ENCODE data around the gene IRF9.

Gene IRF9

DNA sequence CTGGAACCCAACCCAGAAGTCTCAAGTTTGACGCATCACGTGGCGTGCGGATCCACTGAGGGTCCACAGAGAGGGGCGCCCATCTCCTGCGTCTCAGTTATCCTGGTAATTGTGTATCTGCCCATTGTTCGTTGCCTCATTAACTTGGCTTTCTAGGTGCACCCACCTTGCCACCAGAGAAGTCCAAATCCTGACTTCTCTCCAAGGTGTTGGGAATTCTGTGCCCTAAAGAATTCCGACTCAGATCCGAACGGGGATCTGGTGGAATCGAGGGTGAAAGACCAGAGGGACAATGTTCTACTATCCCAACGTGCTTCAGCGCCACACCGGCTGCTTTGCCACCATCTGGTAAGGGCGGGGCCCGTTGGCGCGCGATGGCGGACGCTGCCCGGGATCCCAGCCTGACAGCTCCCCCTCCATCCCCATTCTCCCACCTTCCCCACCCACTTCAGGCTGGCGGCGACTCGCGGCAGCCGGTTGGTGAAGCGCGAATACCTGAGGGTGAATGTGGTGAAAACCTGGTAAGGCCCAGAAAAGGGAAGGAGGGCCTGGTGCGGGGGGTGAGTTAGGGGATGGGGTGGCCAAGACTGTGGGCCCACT, 11.3 kb downstream of the IRF9 start:
- TF ChIP-seq, protein P1, sequence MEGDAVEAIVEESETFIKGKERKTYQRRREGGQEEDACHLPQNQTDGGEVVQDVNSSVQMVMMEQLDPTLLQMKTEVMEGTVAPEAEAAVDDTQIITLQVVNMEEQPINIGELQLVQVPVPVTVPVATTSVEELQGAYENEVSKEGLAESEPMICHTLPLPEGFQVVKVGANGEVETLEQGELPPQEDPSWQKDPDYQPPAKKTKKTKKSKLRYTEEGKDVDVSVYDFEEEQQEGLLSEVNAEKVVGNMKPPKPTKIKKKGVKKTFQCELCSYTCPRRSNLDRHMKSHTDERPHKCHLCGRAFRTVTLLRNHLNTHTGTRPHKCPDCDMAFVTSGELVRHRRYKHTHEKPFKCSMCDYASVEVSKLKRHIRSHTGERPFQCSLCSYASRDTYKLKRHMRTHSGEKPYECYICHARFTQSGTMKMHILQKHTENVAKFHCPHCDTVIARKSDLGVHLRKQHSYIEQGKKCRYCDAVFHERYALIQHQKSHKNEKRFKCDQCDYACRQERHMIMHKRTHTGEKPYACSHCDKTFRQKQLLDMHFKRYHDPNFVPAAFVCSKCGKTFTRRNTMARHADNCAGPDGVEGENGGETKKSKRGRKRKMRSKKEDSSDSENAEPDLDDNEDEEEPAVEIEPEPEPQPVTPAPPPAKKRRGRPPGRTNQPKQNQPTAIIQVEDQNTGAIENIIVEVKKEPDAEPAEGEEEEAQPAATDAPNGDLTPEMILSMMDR (IDR thresholded peaks at IDR 0.05) = no peak
- peaks cover 14% of the 10 kb centered on the region for H3K27me3 Mint-ChIP-seq (ENCODE audit: low read depth, poor library complexity)
- peaks cover 41% of the 10 kb centered on the region for H3K36me3 Mint-ChIP-seq (ENCODE audit: low read depth)
- H3K4me1 Mint-ChIP-seq = peaks cover 39% of the 10 kb centered on the region
- H3K4me3 Mint-ChIP-seq = peak overlapping the region; percentile 84
- no peak for DNase-seq
- H3K9me3 Mint-ChIP-seq = no peaks in the 10 kb centered on the region
- no peak overlapping the region for H3K27ac Mint-ChIP-seq

DNA sequence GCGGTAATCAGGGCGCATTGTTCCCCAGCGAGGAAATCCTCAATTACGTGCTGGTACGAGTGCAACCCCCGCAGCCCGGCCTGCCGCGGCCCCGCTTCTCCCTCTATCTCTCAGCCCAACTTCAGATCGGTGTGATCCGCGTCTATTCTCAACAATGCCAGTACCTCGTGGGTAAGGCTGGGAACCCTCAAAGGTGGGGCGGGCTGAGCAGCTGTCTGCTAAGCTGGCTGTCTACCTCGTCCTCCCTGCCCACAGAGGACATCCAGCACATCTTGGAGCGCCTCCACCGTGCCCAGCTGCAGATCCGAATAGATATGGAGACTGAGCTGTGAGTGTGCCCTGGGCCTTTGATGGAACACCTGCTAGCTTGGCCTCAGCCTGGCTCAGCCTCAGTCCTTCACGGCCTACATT, 11.8 kb downstream of the IRF9 start:
- Mint-ChIP-seq H3K27ac (no peak overlapping the region), H3K36me3 (ENCODE audit: low read depth) (peaks cover 39% of the 10 kb centered on the region), H3K4me3 (peak overlapping the region; percentile 84), H3K4me1 (peaks cover 39% of the 10 kb centered on the region), H3K27me3 (ENCODE audit: low read depth, poor library complexity) (peaks cover 14% of the 10 kb centered on the region), H3K9me3 (no peaks in the 10 kb centered on the region)
- no peak for DNase-seq
- TF ChIP-seq, protein P1 (IDR thresholded peaks at IDR 0.05) = no peak

DNA sequence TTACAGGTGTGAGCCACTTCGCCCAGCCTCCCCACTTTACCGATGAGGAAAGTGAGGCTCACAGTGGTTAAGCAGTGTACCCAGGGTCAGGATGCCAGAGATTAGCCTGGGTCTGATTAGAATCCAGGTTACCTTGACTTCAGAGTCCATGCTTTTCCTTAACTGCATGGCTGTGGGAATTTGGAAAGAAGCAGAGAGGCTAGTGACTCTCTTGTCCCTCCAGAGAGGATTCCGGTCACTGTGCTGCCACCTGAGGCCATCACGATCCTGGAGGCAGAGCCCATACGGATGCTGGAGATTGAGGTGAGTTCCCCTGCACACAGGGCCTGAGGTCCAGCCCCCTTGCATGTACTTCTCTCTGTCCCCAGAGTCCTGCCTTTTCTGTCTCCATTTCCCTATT, 15.5 kb downstream of the IRF9 start:
- H3K36me3 Mint-ChIP-seq (ENCODE audit: low read depth) = peaks cover 42% of the 10 kb centered on the region
- peaks cover 35% of the 10 kb centered on the region for H3K4me1 Mint-ChIP-seq
- TF ChIP-seq, protein P1 (IDR thresholded peaks at IDR 0.05) = no peak
- no peak for DNase-seq
- H3K27ac Mint-ChIP-seq = peak overlapping the region; percentile 90
- H3K27me3 Mint-ChIP-seq (ENCODE audit: low read depth, poor library complexity) = peaks cover 7% of the 10 kb centered on the region
- H3K4me3 Mint-ChIP-seq = no peak overlapping the region
- H3K9me3 Mint-ChIP-seq = no peaks in the 10 kb centered on the region

DNA sequence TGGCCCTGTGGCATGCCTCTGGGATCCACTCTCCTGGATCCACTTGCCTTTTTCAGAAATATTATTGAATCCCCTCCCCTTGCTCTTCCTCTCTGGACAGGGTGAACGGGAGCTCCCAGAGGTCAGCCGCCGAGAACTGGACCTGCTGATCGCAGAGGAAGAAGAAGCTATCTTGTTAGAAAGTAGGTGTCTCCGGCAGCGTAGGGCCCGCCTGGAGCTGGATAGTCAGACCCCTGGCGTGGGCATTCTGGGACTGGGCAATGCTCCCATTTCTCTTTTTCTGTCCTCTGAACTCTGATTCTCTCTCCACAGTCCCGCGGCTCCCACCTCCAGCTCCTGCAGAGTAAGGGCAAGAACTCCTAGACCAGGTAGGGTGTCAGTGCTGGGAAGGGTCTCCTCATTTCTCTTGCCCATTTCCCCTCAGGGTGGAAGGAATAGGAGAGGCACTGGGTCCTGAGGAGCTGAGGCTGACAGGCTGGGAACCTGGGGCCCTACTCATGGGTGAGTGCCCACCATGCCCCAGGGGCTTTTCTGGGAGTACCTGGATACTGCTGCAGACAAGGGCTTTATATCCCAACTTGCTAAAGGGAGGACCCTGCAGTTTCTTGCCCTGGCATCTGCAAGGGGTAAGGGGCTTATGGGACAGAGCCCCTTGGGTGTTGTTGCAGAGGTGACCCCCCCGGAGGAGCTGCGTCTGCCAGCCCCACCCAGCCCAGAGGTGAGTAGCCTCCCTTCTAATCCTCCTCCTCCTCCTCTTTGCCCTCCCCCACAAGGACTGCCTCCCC, 16.2 kb downstream of the IRF9 start:
- Mint-ChIP-seq H3K9me3 (no peaks in the 10 kb centered on the region), H3K27ac (peak overlapping the region; percentile 90), H3K27me3 (ENCODE audit: low read depth, poor library complexity) (peaks cover 5% of the 10 kb centered on the region), H3K36me3 (ENCODE audit: low read depth) (peaks cover 42% of the 10 kb centered on the region), H3K4me1 (peaks cover 31% of the 10 kb centered on the region), H3K4me3 (no peak overlapping the region)
- TF ChIP-seq, protein P1 (IDR thresholded peaks at IDR 0.05) = no peak
- no peak for DNase-seq

DNA sequence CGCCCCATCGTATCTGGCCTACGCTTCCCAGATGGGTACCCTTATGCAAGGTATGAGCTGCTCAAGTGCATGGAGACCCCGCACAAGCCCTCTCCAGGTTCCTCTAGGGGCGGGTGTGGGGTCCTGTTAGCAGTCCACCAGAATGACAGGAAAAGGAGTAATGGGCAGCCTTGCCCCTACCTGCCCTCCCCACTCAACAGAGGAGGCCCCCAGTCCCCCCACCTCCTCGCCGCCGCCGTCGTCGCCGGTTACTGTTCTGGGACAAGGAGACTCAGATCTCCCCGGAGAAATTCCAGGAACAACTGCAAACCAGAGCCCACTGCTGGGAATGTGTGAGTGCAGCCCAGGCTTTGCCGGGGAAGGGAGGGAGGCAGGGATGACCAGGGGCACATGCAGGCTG, 16.8 kb downstream of the IRF9 start:
- TF ChIP-seq, protein P1 (IDR thresholded peaks at IDR 0.05) = no peak
- Mint-ChIP-seq H3K4me1 (peaks cover 28% of the 10 kb centered on the region), H3K9me3 (no peaks in the 10 kb centered on the region), H3K4me3 (no peak overlapping the region), H3K27ac (peak overlapping the region; percentile 82), H3K36me3 (ENCODE audit: low read depth) (peaks cover 41% of the 10 kb centered on the region), H3K27me3 (ENCODE audit: low read depth, poor library complexity) (peaks cover 1% of the 10 kb centered on the region)
- DNase-seq = no peak
